HG02973 (cell line): Measurements from ENCODE around the gene TAF1L.

Experiments
- ATAC-seq: cut with Tn5 transposase; IDR thresholded peaks from one replicate; pipeline ENCODE4 v1.9.1; 2021; ENCODE audit warnings: moderate library complexity; ENCODE audit not compliant: unreplicated experiment

TAF1L gene

DNA sequence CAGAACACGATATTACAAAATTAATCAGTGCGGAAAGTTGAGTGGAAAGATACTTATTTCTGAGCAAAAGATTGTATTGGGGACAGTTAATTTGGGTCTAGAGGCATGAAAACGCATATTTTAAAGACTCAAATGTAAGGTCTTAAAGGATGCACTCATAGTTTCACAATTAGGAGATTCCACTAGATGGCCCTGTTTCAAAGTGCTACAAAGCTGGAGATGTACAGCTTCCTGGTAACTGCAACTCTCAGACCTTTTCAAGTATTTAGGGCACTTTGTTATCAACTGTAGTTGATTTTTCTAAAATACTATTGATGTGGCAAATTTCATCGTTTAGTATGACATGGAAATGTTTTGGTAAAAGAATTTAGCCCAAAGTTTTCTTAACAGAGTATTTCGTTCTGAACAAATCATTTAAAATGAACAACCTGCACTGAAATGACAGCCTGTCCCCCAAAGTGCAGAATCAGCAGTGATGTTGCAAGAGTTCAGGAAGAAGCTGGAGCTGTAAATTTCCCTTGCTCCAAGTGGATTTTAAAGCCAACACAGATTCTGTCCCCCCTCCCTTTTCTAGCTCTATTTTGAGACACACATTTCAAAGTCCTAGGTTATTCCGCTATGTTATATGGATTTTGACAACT, 46.3 kb downstream of the TAF1L start:
- peak; percentile 67 for ATAC-seq

DNA sequence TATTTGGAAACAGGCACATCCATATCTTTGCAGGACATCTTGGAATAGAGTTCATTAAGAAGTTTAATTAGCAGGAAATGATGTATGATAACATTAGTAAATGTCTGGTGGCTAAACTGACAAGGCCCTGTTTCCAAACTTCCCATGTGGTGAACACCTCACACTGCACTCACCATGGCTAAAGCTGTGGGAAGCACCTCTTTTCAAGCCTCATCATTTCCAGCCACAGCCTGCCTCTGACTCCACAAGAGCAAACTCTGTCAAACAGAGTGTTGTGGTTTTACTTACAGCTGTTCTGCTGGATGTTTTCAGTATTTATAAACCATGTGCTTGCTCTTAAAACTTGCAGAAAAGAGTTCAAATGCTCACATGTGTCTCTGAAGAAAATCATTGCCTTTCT, 47.6 kb downstream of the TAF1L start:
- ATAC-seq: no peak

DNA sequence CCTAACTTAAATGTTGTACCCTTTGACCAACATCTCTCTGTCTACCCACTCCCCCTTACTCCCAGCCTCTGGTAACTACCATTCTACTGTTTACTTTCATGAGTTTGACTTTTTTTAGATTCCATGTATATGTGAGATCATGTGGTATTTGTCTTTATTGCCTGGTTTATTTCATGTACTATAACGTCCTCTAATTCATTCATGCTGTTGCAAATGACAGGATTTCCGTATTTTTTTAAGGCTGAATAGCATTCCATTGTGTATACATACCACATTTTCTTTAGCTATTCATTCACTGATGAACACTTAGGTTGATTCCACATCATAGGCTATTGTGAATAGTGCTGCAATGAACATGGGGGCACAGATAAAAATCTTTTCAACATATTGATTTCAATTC, 50.7 kb downstream of the TAF1L start:
- no peak for ATAC-seq

DNA sequence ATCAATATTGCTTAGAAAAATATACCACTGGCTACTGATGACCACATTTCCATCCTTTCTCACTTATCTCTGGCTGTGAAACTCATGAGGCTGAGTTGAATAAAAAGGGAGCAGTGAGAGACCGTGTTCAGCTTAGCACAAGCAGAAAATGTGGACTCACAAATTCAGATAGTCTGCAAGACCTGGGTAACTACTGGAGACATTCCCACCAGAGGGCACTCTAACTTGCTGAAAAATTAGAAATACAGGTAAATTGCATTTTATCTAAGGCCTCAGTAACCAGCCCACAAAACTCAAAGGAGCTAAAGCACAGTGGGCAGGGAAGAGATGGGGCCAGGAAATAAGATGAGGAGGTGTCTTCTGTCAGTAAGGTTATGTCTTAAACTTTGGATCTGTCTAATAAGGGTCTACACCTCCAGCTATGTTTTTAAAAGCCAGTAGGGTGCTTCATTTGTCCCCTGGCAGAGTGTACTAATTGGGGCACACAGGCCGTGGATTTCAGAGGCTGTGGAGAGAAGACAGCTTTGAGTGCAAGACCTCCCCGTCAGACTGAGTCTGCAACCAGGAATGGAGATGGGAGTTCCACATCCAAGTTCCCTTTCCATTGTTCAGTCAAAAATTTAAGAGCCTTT, 53.8 kb downstream of the TAF1L start:
- no peak for ATAC-seq

DNA sequence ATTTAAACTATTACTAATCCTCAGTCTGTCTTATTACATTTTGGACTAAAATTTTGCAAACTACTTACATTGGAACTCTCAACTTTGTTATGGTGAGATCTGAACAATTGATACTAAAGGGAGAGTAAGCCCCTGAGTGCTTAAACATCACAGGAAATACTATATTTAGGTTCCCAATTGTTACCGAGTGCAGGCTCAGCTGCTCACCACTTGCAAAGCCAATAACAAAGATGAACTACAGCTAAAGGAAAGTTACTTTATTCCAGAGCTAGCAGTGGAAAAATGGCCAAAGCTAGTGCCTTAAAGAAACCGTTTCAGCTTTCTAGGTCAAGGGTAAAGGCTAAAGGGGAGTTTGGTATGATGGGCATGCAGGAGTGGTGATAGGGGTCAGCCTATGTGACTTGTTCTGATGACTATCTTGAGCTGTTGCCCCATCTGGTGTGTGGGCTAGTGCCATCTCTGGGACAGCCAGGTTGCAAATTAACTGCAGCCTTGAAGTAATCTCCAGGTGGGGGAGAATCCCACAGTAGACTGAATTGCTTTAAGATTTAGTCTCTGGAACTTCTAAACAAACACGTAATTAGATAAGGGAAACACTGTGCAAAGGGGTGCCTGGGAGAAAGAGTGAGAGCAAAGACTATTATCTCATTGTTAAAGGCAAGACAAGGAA, 54.7 kb downstream of the TAF1L start:
- no peak for ATAC-seq

DNA sequence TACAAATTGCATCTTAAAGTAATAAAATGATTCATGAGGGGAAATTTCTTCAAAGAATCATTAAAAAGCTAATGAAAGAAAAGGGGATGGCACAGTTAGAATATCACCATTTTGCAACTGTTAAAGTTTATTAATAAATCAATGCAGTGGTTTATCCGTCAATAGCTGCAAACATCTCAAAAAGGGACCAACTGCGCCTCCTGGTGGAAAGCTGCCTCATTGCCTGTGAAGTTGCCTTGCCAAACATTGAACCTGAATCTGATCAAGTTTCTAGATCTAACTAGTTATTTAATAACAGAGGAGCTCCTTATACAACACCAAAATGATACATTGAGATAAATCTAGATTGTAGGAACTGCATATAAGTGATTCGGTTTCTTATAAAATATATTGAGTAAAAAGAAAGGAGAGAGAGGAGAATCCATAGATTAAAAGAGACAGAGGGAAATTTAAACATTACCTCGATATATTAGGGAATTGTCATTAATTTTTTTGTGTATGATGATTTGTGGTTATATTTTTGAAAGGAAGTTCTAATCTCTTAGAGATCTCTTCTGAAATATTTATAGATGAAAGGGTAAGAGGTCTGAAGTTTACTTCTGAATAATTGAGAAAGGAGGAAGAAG, 55.6 kb downstream of the TAF1L start:
- ATAC-seq: no peak
